Epithelial cell of prostate (primary cell): ENCODE results near the gene SLC27A2.
"Not testable (repeated sequence)": the region's sequence is repeated elsewhere in the genome, so short reads cannot be mapped to it uniquely, and the experiment has no call there.

Experiments
- DNase-seq: peaks from one replicate; pipeline ENCODE4 v3.0.0-alpha.2; 2011; ENCODE audit warnings: low read depth, low spot score
- H3K27ac ChIP-seq: fragments of 450-650 bp; 2 replicates; pipeline ENCODE4 v1.5.1; 2017; ENCODE audit warnings: mild to moderate bottlenecking

SLC27A2 gene

DNA sequence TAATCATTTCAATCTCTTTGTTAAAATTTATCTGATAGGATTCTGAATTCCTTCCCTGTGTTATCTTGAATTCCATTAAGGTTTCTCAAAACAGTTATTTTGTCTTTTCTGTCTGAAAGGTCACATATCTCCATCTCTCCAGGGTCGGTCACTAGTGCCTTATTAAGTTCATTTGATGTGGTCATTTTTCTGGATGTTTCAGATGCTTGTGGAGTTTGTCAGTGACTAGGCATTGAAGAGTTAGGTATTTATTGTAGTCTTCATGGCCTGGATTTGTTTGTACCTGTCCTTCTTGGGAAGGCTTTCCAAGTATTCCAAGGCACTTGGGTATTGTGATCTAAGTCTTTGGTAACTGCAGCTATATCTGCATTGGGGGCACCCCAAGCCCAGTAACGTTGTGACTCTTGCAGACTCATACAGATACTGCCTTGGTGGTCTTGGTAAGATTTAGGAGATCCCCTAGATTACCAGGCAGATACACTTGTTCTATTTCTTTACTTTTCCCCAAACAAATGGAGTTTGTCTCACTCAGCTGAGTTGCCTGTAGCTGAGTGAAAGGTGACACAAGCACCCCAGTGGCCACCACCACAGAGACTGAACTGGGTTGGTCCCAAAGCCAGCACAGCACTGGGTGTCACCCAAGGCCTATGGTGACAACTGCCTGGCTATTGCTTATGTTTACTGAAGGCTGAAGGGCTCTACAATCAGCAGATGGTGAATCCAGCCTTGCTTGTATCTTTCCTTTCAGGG, 18.9 kb upstream of the SLC27A2 start:
- peak overlapping the region; percentile 28 for H3K27ac ChIP-seq
- DNase-seq = no peak

GRCh38 chr15:50163719-50164410, 18.1 kb upstream of the SLC27A2 start:
- H3K27ac ChIP-seq = peak overlapping the region; percentile 28
- no peak for DNase-seq

DNA sequence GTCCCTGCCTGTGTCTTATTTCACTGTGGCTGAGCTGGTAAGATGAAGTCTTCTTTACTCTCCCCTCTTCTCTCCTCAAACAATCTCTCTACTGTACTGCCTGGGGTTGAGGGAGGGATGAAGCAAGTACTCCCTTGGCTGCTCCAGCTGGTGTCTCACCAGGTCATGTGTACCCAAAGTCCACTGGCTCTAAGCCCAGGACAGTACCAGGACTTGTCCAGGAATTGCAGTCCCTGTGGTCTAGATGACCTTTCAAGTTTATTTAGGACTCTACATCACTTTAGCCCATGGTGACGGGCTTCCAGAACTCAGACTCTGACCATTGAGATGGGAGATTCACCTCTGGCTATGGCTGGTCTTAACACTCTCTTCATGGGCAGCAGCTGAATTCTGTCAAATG, 17.5 kb upstream of the SLC27A2 start:
- peak overlapping the region; percentile 28 for H3K27ac ChIP-seq
- no peak for DNase-seq

DNA sequence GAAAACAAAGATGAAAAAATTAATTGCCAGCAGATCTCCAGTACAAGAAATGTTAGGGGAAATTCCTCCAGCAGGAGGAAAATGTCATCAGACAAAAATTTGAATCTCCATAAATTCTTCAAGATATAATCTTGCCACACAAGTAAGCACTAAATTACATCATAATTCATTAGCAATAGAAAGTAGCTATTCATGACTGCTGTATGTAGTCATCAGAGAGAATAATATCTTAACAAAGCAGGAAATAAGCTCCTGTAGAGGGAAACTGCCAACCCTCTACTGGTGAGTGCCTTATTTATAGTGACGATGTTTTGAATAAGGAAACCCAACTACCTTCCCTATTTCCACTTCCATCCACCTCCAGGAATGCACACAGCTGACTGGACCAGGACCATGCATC, 15.8 kb upstream of the SLC27A2 start:
- peak; percentile 61 for DNase-seq
- H3K27ac ChIP-seq = peak overlapping the region; percentile 71

- DNase-seq = no peak
- H3K27ac ChIP-seq = no peak overlapping the region
Observed at GRCh38 chr15:50167110-50167509, 14.9 kb upstream of the SLC27A2 start.

GRCh38 chr15:50168379-50168778, 13.6 kb upstream of the SLC27A2 start:
- no peak for DNase-seq
- H3K27ac ChIP-seq = no peak overlapping the region

- DNase-seq = no peak
- no peak overlapping the region for H3K27ac ChIP-seq
Observed at GRCh38 chr15:50168783-50169411, 13.1 kb upstream of the SLC27A2 start.

DNA sequence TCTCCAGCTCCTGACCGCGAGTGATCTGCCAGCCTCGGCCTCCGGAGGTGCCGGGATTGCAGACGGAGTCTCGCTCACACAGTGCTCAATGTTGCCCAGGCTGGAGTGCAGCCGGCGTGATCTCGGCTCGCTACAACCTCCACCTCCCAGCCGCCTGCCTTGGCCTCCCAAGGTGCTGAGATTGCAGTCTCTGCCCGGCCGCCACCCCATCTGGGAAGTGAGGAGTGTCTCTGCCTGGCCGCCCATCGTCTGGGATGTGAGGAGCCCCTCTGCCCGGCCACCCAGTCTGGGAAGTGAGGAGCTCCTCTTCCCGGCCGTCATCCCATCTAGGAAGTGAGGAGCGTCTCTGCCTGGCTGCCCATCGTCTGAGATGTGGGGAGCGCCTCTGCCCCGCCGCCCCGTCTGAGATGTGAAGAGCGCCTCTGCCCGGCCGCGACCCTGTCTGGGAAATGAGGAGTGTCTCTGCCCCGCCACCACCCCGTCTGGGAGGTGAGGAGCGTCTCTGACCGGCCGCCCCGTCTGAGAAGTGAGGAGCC, 9.6 kb upstream of the SLC27A2 start:
- not testable (repeated sequence) for H3K27ac ChIP-seq, DNase-seq

- no peak for DNase-seq
Observed at GRCh38 chr15:50176869-50177268, 5.1 kb upstream of the SLC27A2 start.

GRCh38 chr15:50180091-50180490, 1.9 kb upstream of the SLC27A2 start:
- no peak overlapping the region for H3K27ac ChIP-seq
- no peak for DNase-seq

More at GRCh38 chr15:50176869-50177268, 5.1 kb upstream of the SLC27A2 start:
- H3K27ac ChIP-seq = no peak overlapping the region

DNA sequence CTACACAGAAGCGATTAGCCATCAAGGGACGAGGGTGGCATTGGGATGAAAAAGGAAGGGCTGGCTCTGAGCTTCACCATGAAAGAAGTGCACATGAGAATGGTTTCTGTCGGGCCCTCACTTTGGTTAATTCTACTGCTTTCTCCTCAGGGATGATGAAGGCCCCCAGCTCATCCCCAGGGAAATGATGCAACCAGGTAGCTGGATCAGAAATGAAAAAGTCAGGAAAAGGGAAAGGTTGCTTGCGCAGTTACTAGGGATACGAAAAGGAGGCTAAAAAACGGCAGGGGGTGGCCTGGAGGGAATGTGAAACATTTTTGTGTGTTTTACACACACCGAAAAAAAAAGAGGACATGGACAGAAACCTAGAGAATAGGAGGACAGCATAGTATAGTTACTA, 1.4 kb upstream of the SLC27A2 start:
- no peak for DNase-seq
- H3K27ac ChIP-seq = no peak overlapping the region

GRCh38 chr15:50181201-50181968, 611 bp upstream of the SLC27A2 start:
- no peak for DNase-seq
- no peak overlapping the region for H3K27ac ChIP-seq

- H3K27ac ChIP-seq = no peak overlapping the region
- no peak for DNase-seq
Observed at GRCh38 chr15:50182219-50183013, 420 bp downstream of the SLC27A2 start.

DNA sequence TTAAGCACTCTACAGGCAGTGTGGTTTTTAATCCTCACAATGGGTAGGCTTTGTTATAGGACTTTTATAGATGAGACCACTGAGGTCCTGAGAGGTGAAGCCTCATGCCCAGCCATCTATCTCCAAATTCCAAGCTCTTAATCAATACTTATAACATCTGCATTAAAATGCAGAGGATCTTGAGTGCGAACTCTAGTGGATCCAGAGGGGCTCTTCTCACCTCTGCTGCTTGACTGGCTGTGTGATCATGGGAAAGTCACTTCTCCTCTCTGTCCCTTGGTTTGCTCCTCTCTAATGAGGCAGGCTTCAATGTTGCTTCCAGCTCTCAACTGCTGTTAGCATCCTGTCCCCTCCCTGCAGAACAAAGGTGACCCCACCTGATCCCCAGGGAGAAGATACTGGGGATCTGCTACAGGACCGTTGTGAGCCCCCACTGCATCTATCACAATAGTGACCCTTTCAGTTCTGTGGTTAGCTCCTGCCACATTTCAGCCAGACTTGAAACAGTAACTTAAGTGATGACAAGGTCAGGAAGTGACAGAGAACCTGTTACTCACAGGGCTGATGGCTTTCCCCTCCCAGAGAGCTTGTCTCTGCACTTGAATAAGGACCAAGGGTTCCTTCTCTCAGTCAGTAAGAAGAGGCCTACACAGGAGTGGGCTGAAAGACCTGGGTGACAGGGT, 1.3 kb downstream of the SLC27A2 start:
- no peak for DNase-seq
- no peak overlapping the region for H3K27ac ChIP-seq

DNA sequence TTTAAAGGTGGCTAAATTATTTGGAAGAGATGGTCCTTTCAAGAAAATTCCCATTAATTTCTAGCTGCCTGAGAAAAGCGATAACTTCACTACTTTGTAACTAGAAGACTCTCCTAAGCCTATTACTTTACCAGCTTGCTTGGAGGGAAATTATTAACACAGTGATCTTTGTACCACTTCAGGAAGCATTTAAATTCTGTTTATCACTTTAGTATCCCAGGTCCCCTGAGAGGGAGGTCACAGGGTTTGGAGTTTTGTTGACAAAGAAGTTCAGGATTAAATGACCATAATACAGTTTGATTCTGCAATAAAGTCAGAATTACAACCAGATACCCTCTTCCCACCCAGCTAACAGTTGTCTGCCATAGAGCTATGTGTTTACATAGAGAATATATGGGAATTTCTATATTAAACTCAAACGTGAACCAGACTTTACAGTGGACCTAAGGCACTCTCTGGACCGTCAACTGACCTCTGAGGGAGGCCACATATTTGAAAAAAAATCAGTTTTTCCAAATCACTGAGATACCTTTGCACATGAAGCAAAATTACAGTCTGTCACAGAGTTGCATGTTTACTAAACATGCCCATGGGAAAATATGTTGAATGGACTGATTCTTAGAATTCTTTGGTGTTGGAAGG, 3.0 kb downstream of the SLC27A2 start:
- DNase-seq = no peak
- H3K27ac ChIP-seq = no peak overlapping the region

DNA sequence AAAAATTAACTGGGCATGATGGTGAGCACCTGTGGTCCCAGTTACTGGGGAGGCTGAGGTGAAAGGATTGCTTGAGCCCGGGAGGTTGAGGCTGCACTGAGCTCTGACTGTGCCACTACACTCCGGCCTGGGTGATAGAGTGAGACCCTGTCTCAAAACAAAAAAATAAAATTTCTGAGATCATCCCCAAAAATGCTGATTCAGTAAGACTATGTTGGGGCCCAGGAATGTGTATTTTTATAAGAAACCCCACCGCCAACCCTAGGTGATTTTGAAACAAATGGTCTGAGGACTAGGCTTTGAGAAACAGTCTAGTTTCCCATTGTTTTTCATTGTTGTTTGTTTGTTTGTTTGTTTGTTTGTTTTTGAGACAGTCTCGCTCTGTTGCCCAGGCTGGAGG, 4.1 kb downstream of the SLC27A2 start:
- DNase-seq = no peak
- no peak overlapping the region for H3K27ac ChIP-seq

GRCh38 chr15:50186752-50187151, 4.8 kb downstream of the SLC27A2 start:
- H3K27ac ChIP-seq = no peak overlapping the region
- no peak for DNase-seq

- no peak overlapping the region for H3K27ac ChIP-seq
- no peak for DNase-seq
Observed at GRCh38 chr15:50187525-50187924, 5.5 kb downstream of the SLC27A2 start.

DNA sequence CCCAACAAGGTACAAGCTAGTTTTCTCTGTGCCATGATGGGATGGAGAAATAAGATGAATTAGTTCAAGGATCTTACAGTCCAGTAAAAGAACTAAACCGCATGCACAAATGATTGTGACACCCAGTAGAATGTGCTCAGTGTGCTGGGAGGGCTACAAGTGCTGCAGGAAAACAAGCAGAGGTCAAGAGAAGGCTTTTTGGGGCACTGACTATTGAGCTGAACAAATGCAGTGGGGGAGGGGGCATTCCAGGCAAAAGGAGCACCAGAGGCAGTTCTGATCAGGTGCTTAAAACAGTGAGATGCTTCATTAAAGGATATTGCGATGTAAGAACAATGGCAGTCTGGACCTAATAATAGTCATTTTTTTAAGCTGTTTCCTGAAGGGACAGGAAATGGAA, 6.0 kb downstream of the SLC27A2 start:
- no peak for DNase-seq
- no peak overlapping the region for H3K27ac ChIP-seq
